Liver (tissue), 3 donors: ENCODE results near the gene COL26A1.

Experiments used
- ATF3 ChIP-seq: IDR thresholded peaks from 2 replicates; pipeline ENCODE4 v1.6.1; 2016; ENCODE audit warnings: antibody characterized with exemption
- CTCF ChIP-seq: fragments of 150-350 bp; IDR thresholded peaks from 2 replicates; pipeline ENCODE4 v1.5.1; 2017; ENCODE audit warnings: improper control_type of control experiment, low read depth, low read length; ENCODE audit not compliant: missing input control
- EGR1 ChIP-seq, 2 donors: IDR thresholded peaks; 2 replicates each; pipeline ENCODE4 v1.6.1; 2016 to 2018; ENCODE audit warnings: antibody characterized with exemption in 2 of 2, low read depth in 2 of 2
- GABPA ChIP-seq, 2 donors: IDR thresholded peaks in 1 of 2; conservative IDR thresholded peaks in 1 of 2; 2 replicates each; pipeline ENCODE4 v1.6.1; 2016; ENCODE audit warnings: antibody characterized with exemption in 2 of 2, mild to moderate bottlenecking in 1 of 2, moderate library complexity in 1 of 2
- HNF4A ChIP-seq, 2 donors: conservative IDR thresholded peaks; 2 replicates each; pipeline ENCODE4 v1.6.1; 2016; ENCODE audit warnings: antibody characterized with exemption in 2 of 2, mild to moderate bottlenecking in 2 of 2
- RAD21 ChIP-seq, 2 donors: IDR thresholded peaks; 2 replicates each; pipeline ENCODE4 v1.6.1; 2016; ENCODE audit warnings: antibody characterized with exemption in 2 of 2, mild to moderate bottlenecking in 2 of 2
- RXRA ChIP-seq, 2 donors: IDR thresholded peaks; 2 replicates each; pipeline ENCODE4 v1.6.1; 2017 to 2018; ENCODE audit warnings: antibody characterized with exemption in 2 of 2, mild to moderate bottlenecking in 1 of 2
- SP1 ChIP-seq: IDR thresholded peaks from 2 replicates; pipeline ENCODE4 v1.6.1; 2018; ENCODE audit warnings: antibody characterized with exemption, mild to moderate bottlenecking
- TAF1 ChIP-seq: conservative IDR thresholded peaks from 2 replicates; pipeline ENCODE4 v1.6.1; 2016; ENCODE audit warnings: antibody characterized with exemption, mild to moderate bottlenecking
- YY1 ChIP-seq: IDR thresholded peaks from 2 replicates; pipeline ENCODE4 v1.6.1; 2016; ENCODE audit warnings: antibody characterized with exemption, mild to moderate bottlenecking
- ZBTB33 ChIP-seq: IDR thresholded peaks from 2 replicates; pipeline ENCODE4 v1.6.1; 2016; ENCODE audit warnings: antibody characterized with exemption
- TF ChIP-seq, protein P1 (sequence below): IDR thresholded peaks from 2 replicates; pipeline ENCODE4 v1.6.1; 2016; ENCODE audit warnings: antibody characterized with exemption, mild to moderate bottlenecking
- TF ChIP-seq, protein P2 (sequence below): IDR thresholded peaks from 2 replicates; pipeline ENCODE4 v1.6.1; 2016; ENCODE audit warnings: antibody characterized with exemption
- donor health status: healthy.
- donor health status: healthy.

GRCh38 chr7:101362334-101363195 is at the start of gene COL26A1:
- TF ChIP-seq CTCF (no peak), TAF1 (no peak), RAD21 (IDR thresholded peaks at IDR 0.05) (no peak), ATF3 (no peak), ZBTB33 (no peak), YY1 (no peak), GABPA (IDR thresholded peaks at IDR 0.05 in 1 of 2, conservative IDR thresholded peaks at IDR 0.05 in 1 of 2) (no peak), SP1 (no peak), HNF4A (conservative IDR thresholded peaks at IDR 0.05) (no peak), EGR1 (IDR thresholded peaks at IDR 0.05; ENCODE audit: low read depth in 2 of 2) (no peak), RXRA (IDR thresholded peaks at IDR 0.05) (no peak)
- TF ChIP-seq, protein P1, sequence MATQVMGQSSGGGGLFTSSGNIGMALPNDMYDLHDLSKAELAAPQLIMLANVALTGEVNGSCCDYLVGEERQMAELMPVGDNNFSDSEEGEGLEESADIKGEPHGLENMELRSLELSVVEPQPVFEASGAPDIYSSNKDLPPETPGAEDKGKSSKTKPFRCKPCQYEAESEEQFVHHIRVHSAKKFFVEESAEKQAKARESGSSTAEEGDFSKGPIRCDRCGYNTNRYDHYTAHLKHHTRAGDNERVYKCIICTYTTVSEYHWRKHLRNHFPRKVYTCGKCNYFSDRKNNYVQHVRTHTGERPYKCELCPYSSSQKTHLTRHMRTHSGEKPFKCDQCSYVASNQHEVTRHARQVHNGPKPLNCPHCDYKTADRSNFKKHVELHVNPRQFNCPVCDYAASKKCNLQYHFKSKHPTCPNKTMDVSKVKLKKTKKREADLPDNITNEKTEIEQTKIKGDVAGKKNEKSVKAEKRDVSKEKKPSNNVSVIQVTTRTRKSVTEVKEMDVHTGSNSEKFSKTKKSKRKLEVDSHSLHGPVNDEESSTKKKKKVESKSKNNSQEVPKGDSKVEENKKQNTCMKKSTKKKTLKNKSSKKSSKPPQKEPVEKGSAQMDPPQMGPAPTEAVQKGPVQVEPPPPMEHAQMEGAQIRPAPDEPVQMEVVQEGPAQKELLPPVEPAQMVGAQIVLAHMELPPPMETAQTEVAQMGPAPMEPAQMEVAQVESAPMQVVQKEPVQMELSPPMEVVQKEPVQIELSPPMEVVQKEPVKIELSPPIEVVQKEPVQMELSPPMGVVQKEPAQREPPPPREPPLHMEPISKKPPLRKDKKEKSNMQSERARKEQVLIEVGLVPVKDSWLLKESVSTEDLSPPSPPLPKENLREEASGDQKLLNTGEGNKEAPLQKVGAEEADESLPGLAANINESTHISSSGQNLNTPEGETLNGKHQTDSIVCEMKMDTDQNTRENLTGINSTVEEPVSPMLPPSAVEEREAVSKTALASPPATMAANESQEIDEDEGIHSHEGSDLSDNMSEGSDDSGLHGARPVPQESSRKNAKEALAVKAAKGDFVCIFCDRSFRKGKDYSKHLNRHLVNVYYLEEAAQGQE: no peak
- TF ChIP-seq, protein P2, sequence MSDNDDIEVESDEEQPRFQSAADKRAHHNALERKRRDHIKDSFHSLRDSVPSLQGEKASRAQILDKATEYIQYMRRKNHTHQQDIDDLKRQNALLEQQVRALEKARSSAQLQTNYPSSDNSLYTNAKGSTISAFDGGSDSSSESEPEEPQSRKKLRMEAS: no peak
